ENCODE measurements around the gene SOCS7. TPM values are rescaled to one million over a fixed set of nuclear protein-coding genes. Genes with fewer than 3 reads are reported as not detected.

The SOCS7 gene
- polyA plus RNA-seq, 3 donors = 0.14 to 13.2 (median 0.15) TPM

DNA sequence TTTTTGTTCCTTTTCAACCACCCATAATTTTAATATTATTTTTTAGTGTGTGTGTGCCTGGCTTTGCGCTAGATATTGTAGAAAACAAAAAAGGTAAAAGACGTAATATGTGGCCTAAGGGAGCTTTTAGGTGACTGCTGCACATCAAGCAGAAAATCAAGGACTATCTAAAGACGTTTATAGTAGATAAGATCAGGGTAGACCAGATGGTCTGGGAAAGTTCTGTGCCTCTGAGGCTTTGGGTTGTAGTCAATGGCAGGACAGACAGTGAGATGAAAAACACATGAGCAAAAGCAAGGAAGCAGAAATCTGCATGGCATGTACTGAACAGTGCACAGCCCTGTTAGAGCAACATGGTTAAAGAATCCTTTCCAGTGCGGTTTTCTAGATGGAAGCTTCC, 49.8 kb downstream of the SOCS7 start:
- H3K9me3 ChIP-seq (replicated peaks in 1 of 2; ENCODE audit: control insufficient read depth in 1 of 2, insufficient read depth in 1 of 2, low read length in 2 of 2) = no peaks in the 10 kb centered on the region
- Mint-ChIP-seq H3K4me3 (no peak overlapping the region), H3K27me3 (ENCODE audit: low read depth in 3 of 3) (no peaks in the 10 kb centered on the region), H3K27ac (peak overlapping the region in 2 of 7 donors; percentile 28 to 55), H3K9me3 (no peaks in the 10 kb centered on the region), H3K4me1 (peaks cover 4% of the 10 kb centered on the region), H3K36me3 (peaks cover 57 to 59% of the 10 kb centered on the region in 2 donors)
- no peak overlapping the region for H3K27ac ChIP-seq (ENCODE audit: low read depth in 1 of 2, low read length in 2 of 2)
- peaks cover 38 to 56% of the 10 kb centered on the region in 2 donors for H3K36me3 ChIP-seq (replicated peaks in 1 of 2; ENCODE audit: control insufficient read depth in 1 of 2, insufficient read depth in 2 of 2, low read length in 2 of 2)
- intact Hi-C loops (cut with micrococcal nuclease) = no loop called here
- no peaks in the 10 kb centered on the region for H3K27me3 ChIP-seq (ENCODE audit: control insufficient read depth in 2 of 2, insufficient read depth in 2 of 2, low read length in 2 of 2)
- no peak overlapping the region for H3K4me3 ChIP-seq (replicated peaks in 1 of 3; ENCODE audit: low read depth in 2 of 3, low read length in 3 of 3)
- H3K4me1 ChIP-seq (ENCODE audit: control insufficient read depth in 1 of 2, insufficient read depth in 2 of 2, low read length in 2 of 2) = no peaks in the 10 kb centered on the region
- H3K4me2 ChIP-seq (replicated peaks; ENCODE audit: extremely low read depth, low read length, poor library complexity, severe bottlenecking) = no peak overlapping the region
- DNase-seq = no peak
- no peaks in the 10 kb centered on the region for H4K20me1 ChIP-seq (ENCODE audit: insufficient read depth, low read length)
- TF ChIP-seq, protein P1, sequence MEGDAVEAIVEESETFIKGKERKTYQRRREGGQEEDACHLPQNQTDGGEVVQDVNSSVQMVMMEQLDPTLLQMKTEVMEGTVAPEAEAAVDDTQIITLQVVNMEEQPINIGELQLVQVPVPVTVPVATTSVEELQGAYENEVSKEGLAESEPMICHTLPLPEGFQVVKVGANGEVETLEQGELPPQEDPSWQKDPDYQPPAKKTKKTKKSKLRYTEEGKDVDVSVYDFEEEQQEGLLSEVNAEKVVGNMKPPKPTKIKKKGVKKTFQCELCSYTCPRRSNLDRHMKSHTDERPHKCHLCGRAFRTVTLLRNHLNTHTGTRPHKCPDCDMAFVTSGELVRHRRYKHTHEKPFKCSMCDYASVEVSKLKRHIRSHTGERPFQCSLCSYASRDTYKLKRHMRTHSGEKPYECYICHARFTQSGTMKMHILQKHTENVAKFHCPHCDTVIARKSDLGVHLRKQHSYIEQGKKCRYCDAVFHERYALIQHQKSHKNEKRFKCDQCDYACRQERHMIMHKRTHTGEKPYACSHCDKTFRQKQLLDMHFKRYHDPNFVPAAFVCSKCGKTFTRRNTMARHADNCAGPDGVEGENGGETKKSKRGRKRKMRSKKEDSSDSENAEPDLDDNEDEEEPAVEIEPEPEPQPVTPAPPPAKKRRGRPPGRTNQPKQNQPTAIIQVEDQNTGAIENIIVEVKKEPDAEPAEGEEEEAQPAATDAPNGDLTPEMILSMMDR (IDR thresholded peaks at IDR 0.05) = no peak
- H2AFZ ChIP-seq (ENCODE audit: insufficient read depth, low read depth, low read length, poor library complexity, severe bottlenecking) = no peak overlapping the region
- 88% methylated on average over 3 of the region's 4 CpGs for WGBS (ENCODE audit: insufficient coverage)
- H3K79me2 ChIP-seq (ENCODE audit: insufficient read depth, low read length) = no peaks in the 10 kb centered on the region
- H3K9ac ChIP-seq (ENCODE audit: insufficient read depth, low read length, poor library complexity, severe bottlenecking) = no peak overlapping the region

DNA sequence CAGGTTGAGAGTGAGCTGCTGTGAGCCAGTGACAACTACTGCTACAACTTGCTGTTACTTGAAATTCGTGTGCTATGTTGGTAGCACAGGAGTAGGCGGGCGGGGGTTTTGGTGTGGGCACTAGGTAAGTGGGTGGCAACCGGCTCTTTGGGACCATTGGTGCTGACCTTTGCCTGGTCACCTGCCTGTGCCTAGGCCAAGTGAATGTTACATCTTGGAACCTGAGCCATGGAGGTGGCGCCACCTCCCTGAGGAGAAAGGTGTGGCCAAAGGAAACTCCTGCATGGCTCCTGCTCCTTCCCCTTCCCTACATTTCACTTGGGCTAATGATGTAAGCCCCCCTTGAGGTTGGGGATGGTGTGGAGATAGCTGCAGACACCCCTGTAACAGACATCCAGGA, 51.3 kb downstream of the SOCS7 start:
- no peak for DNase-seq
- Histone ChIP-seq H2AFZ (ENCODE audit: insufficient read depth, low read depth, low read length, poor library complexity, severe bottlenecking) (no peak overlapping the region), H3K4me2 (replicated peaks; ENCODE audit: extremely low read depth, low read length, poor library complexity, severe bottlenecking) (no peak overlapping the region), H3K79me2 (ENCODE audit: insufficient read depth, low read length) (no peaks in the 10 kb centered on the region), H3K9ac (ENCODE audit: insufficient read depth, low read length, poor library complexity, severe bottlenecking) (no peak overlapping the region), H3K27me3 (ENCODE audit: control insufficient read depth in 2 of 2, insufficient read depth in 2 of 2, low read length in 2 of 2) (no peaks in the 10 kb centered on the region), H3K4me3 (replicated peaks in 1 of 3; ENCODE audit: low read depth in 2 of 3, low read length in 3 of 3) (no peak overlapping the region), H4K20me1 (ENCODE audit: insufficient read depth, low read length) (no peaks in the 10 kb centered on the region), H3K4me1 (ENCODE audit: control insufficient read depth in 1 of 2, insufficient read depth in 2 of 2, low read length in 2 of 2) (no peaks in the 10 kb centered on the region), H3K36me3 (replicated peaks in 1 of 2; ENCODE audit: control insufficient read depth in 1 of 2, insufficient read depth in 2 of 2, low read length in 2 of 2) (peaks cover 25 to 42% of the 10 kb centered on the region in 2 donors), H3K9me3 (replicated peaks in 1 of 2; ENCODE audit: control insufficient read depth in 1 of 2, insufficient read depth in 1 of 2, low read length in 2 of 2) (no peaks in the 10 kb centered on the region), H3K27ac (ENCODE audit: low read depth in 1 of 2, low read length in 2 of 2) (no peak overlapping the region)
- TF ChIP-seq, protein P1 (IDR thresholded peaks at IDR 0.05) = no peak
- intact Hi-C loops (cut with micrococcal nuclease) = no loop called here
- Mint-ChIP-seq H3K27me3 (ENCODE audit: low read depth in 3 of 3) (peaks cover 0 to 3% (median 0%) of the 10 kb centered on the region in 3 donors), H3K27ac (no peak overlapping the region), H3K9me3 (no peaks in the 10 kb centered on the region), H3K4me3 (no peak overlapping the region), H3K36me3 (peaks cover 42 to 44% of the 10 kb centered on the region in 2 donors), H3K4me1 (peaks cover 4% of the 10 kb centered on the region)
- WGBS (ENCODE audit: insufficient coverage) = 100% methylated on average over 4 of the region's 5 CpGs
